Measurements from ENCODE around the gene PCP2.

Gene PCP2

GRCh38 chr19:7637374-7638256, 4.1 kb upstream of the PCP2 start:
- Mint-ChIP-seq H3K4me3 (peak overlapping the region in 2 of 3 experiments; percentile 71 to 72), H3K27me3 (ENCODE audit: low read depth) (peaks cover 38% of the 10 kb centered on the region), H3K4me1 (no peaks in the 10 kb centered on the region), H3K27ac (no peak overlapping the region), H3K36me3 (ENCODE audit: low read depth) (no peaks in the 10 kb centered on the region), H3K9me3 (no peaks in the 10 kb centered on the region)
- no peak for TF ChIP-seq CTCF (IDR thresholded peaks at IDR 0.05; ENCODE audit: unreplicated experiment in 3 of 3)

- TF ChIP-seq CTCF (IDR thresholded peaks at IDR 0.05; ENCODE audit: unreplicated experiment in 3 of 3), result no peak
- H3K27me3 Mint-ChIP-seq (ENCODE audit: low read depth), result peaks cover 38% of the 10 kb centered on the region
- no peaks in the 10 kb centered on the region for H3K36me3 Mint-ChIP-seq (ENCODE audit: low read depth)
- H3K4me3 Mint-ChIP-seq, result peak within 1 kb of the TSS; percentile 65 to 72 (median 71)
- no peaks in the 10 kb centered on the region for H3K9me3 Mint-ChIP-seq
- no peaks in the 10 kb centered on the region for H3K4me1 Mint-ChIP-seq
- peak within 1 kb of the TSS in 1 of 3 experiments; percentile 14 for H3K27ac Mint-ChIP-seq
These were observed 3.3 kb upstream of the PCP2 start, which contains the start of gene STXBP2 for GRCh38 chr19:7636691-7637373. Gene STXBP2, plus strand, starts transcription at chr19:7637110. Its CDS starts 40 bp downstream, at chr19:7637150.

GRCh38 chr19:7636317-7636690, 2.8 kb upstream of the PCP2 start:
- H3K4me1 Mint-ChIP-seq, result no peaks in the 10 kb centered on the region
- TF ChIP-seq CTCF (IDR thresholded peaks at IDR 0.05; ENCODE audit: unreplicated experiment in 3 of 3), result no peak
- peaks cover 38% of the 10 kb centered on the region for H3K27me3 Mint-ChIP-seq (ENCODE audit: low read depth)
- H3K27ac Mint-ChIP-seq, result no peak overlapping the region
- no peaks in the 10 kb centered on the region for H3K9me3 Mint-ChIP-seq
- H3K4me3 Mint-ChIP-seq, result peak overlapping the region; percentile 58 to 72 (median 71)
- no peaks in the 10 kb centered on the region for H3K36me3 Mint-ChIP-seq (ENCODE audit: low read depth)

- no peak for TF ChIP-seq CTCF (IDR thresholded peaks at IDR 0.05; ENCODE audit: unreplicated experiment in 3 of 3)
- Mint-ChIP-seq H3K4me1 (no peaks in the 10 kb centered on the region), H3K4me3 (peak overlapping the region; percentile 65 to 71 (median 71)), H3K9me3 (no peaks in the 10 kb centered on the region), H3K27me3 (ENCODE audit: low read depth) (peaks cover 38% of the 10 kb centered on the region), H3K27ac (no peak overlapping the region), H3K36me3 (ENCODE audit: low read depth) (no peaks in the 10 kb centered on the region)
These were observed 2.2 kb upstream of the PCP2 start for GRCh38 chr19:7635670-7636069.

GRCh38 chr19:7632340-7633203, 947 bp downstream of the PCP2 start:
- peaks cover 21% of the 10 kb centered on the region for H3K4me1 Mint-ChIP-seq
- H3K27ac Mint-ChIP-seq, result no peak overlapping the region
- H3K9me3 Mint-ChIP-seq, result no peaks in the 10 kb centered on the region
- peaks cover 4% of the 10 kb centered on the region for H3K36me3 Mint-ChIP-seq (ENCODE audit: low read depth)
- no peak for TF ChIP-seq CTCF (IDR thresholded peaks at IDR 0.05; ENCODE audit: unreplicated experiment in 3 of 3)
- peaks cover 27% of the 10 kb centered on the region for H3K27me3 Mint-ChIP-seq (ENCODE audit: low read depth)
- peak overlapping the region in 2 of 3 experiments; percentile 6 to 37 for H3K4me3 Mint-ChIP-seq

Measured in nephron (organoid).